ENCODE data around the gene TEKT2. TPM values are rescaled to one million over a fixed set of nuclear protein-coding genes. Genes with fewer than 3 reads are reported as not detected.

Gene TEKT2
- polyA plus RNA-seq, 1 donor: 1.7 TPM

Other genes with a start within 250 kb of the TEKT2 start
- 15.0 TPM for gene AGO1, start 200.9 kb upstream of the TEKT2 start, polyA plus RNA-seq
- 9.9 TPM for gene AGO3, start 153.0 kb upstream of the TEKT2 start, polyA plus RNA-seq
- gene ADPRS, start 4.8 kb downstream of the TEKT2 start, polyA plus RNA-seq: 35.0 TPM
- 1.8 TPM for gene COL8A2, start 41.1 kb downstream of the TEKT2 start, polyA plus RNA-seq
- gene TRAPPC3, start 65.4 kb downstream of the TEKT2 start, polyA plus RNA-seq: 65.2 TPM
- 38.6 TPM for gene MAP7D1, start 72.1 kb downstream of the TEKT2 start, polyA plus RNA-seq
- 94.3 TPM for gene THRAP3, start 140.3 kb downstream of the TEKT2 start, polyA plus RNA-seq
- 24.2 TPM for gene SH3D21, start 222.3 kb downstream of the TEKT2 start, polyA plus RNA-seq
- gene EVA1B, start 239.6 kb downstream of the TEKT2 start, polyA plus RNA-seq: 33.0 TPM

Data from large intestine (tissue), 1 donor.